HCT116 (cell line): ENCODE data around the gene NEK6.

Experiments used
- CTCF ChIP-seq, 3 experiments: fragments of 200-600 bp in 1 of 3; sonication (generic) in 1 of 3; IDR thresholded peaks in 2 of 3; conservative IDR thresholded peaks in 1 of 3; 2 replicates each; pipeline ENCODE4 v1.5.1; 2012 to 2017; ENCODE audit warnings: low read depth in 2 of 3, low read length in 2 of 3, antibody characterized with exemption in 1 of 3, borderline replicate concordance in 1 of 3, control low read depth in 1 of 3, mild to moderate bottlenecking in 1 of 3, mixed read lengths in 1 of 3, mixed run types in 1 of 3, moderate library complexity in 1 of 3; ENCODE audit not compliant: insufficient read depth in 1 of 3
- EGR1 ChIP-seq: IDR thresholded peaks from 2 replicates; pipeline ENCODE4 v1.6.1; 2012; ENCODE audit warnings: low read depth
- EZH2 ChIP-seq: fragments of 200-600 bp; sonication (generic); IDR thresholded peaks from 2 replicates; pipeline ENCODE4 v1.6.1; 2017; ENCODE audit warnings: antibody characterized with exemption, mixed run types
- POLR2A ChIP-seq: IDR thresholded peaks from 2 replicates; pipeline ENCODE4 v1.7.0; 2011; ENCODE audit warnings: borderline replicate concordance; ENCODE audit not compliant: insufficient read depth, insufficient read length; ENCODE audit errors: extremely low read depth
- POLR2AphosphoS5 ChIP-seq: IDR thresholded peaks from 2 replicates; pipeline ENCODE4 v1.6.1; 2011; ENCODE audit warnings: mild to moderate bottlenecking, low read depth, low read length, moderate library complexity
- REST ChIP-seq: IDR thresholded peaks from 2 replicates; pipeline ENCODE4 v1.6.1; 2012; ENCODE audit warnings: low read depth
- TCF7L2 ChIP-seq: IDR thresholded peaks from 2 replicates; pipeline ENCODE4 v1.7.0; 2011; ENCODE audit warnings: borderline replicate concordance, inconsistent platforms; ENCODE audit not compliant: insufficient read depth, insufficient read length; ENCODE audit errors: extremely low read depth
- YY1 ChIP-seq: IDR thresholded peaks from 2 replicates; pipeline ENCODE4 v1.6.1; 2011; ENCODE audit warnings: low read length, low read depth, moderate library complexity, mild to moderate bottlenecking; ENCODE audit not compliant: insufficient replicate concordance; ENCODE audit errors: extremely low read depth
- ZNF274 ChIP-seq: fragments of 200-500 bp; sonication (Bioruptor generic); IDR thresholded peaks from 2 replicates; pipeline ENCODE4 v1.6.1; 2014; ENCODE audit warnings: mild to moderate bottlenecking, low read depth, low read length, inconsistent platforms
- TF ChIP-seq, protein P1 (sequence below): IDR thresholded peaks from 2 replicates; pipeline ENCODE4 v1.6.1; 2012
- TF ChIP-seq, protein P2 (sequence below): IDR thresholded peaks from 2 replicates; pipeline ENCODE4 v1.6.1; 2012
- TF ChIP-seq, protein P3 (sequence below): IDR thresholded peaks from 2 replicates; pipeline ENCODE4 v1.6.1; 2011; ENCODE audit warnings: mild to moderate bottlenecking, low read length, moderate library complexity; ENCODE audit not compliant: insufficient replicate concordance; ENCODE audit errors: extremely low read depth

- TF ChIP-seq CTCF (IDR thresholded peaks at IDR 0.05 in 2 of 3, conservative IDR thresholded peaks at IDR 0.05 in 1 of 3; ENCODE audit: borderline replicate concordance in 1 of 3, insufficient read depth in 1 of 3, low read depth in 2 of 3, low read length in 2 of 3) (no peak), POLR2A (no peak), YY1 (no peak), TCF7L2 (no peak), ZNF274 (no peak), EGR1 (no peak), REST (no peak), POLR2AphosphoS5 (no peak), EZH2 (no peak)
- TF ChIP-seq, protein P1, sequence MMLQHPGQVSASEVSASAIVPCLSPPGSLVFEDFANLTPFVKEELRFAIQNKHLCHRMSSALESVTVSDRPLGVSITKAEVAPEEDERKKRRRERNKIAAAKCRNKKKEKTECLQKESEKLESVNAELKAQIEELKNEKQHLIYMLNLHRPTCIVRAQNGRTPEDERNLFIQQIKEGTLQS, result no peak
- TF ChIP-seq, protein P2, sequence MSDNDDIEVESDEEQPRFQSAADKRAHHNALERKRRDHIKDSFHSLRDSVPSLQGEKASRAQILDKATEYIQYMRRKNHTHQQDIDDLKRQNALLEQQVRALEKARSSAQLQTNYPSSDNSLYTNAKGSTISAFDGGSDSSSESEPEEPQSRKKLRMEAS, result no peak
- TF ChIP-seq, protein P3, sequence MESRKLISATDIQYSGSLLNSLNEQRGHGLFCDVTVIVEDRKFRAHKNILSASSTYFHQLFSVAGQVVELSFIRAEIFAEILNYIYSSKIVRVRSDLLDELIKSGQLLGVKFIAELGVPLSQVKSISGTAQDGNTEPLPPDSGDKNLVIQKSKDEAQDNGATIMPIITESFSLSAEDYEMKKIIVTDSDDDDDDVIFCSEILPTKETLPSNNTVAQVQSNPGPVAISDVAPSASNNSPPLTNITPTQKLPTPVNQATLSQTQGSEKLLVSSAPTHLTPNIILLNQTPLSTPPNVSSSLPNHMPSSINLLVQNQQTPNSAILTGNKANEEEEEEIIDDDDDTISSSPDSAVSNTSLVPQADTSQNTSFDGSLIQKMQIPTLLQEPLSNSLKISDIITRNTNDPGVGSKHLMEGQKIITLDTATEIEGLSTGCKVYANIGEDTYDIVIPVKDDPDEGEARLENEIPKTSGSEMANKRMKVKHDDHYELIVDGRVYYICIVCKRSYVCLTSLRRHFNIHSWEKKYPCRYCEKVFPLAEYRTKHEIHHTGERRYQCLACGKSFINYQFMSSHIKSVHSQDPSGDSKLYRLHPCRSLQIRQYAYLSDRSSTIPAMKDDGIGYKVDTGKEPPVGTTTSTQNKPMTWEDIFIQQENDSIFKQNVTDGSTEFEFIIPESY, result no peak
Measured at GRCh38 chr9:124361128-124361527, 103.4 kb downstream of the NEK6 start.
